Thoracic aorta (tissue), 2 donors: ENCODE data around the gene CD109. TPM values are rescaled to one million over a fixed set of nuclear protein-coding genes. Genes with fewer than 3 reads are reported as not detected.
A peak's percentile ranks its signal among the peaks of the same experiment; 100 is the strongest.
"Not testable (repeated sequence)": the region's sequence is repeated elsewhere in the genome, so short reads cannot be mapped to it uniquely, and the experiment has no call there.

ENCODE experiments used
- ATAC-seq: fragments of 150-250 bp; one replicate; pipeline ENCODE4 v1.8.0; 2017; ENCODE audit warnings: low read depth; ENCODE audit not compliant: insufficient number of reproducible peaks, low FRiP score
- DNase-seq: peaks from one replicate; pipeline ENCODE4 v3.0.0-alpha.2; 2020; ENCODE audit warnings: low spot score
- H3K27ac ChIP-seq, 2 donors: fragments of 200-600 bp; sonication (generic); 1 replicate in 1 of 2; 2 replicates in 1 of 2; pipeline ENCODE4 v1.5.1; 2016; ENCODE audit warnings: mild to moderate bottlenecking in 2 of 2, moderate library complexity in 2 of 2
- H3K27me3 ChIP-seq: fragments of 200-600 bp; sonication (generic); replicated peaks from 2 replicates; pipeline ENCODE4 v1.6.0; 2016; ENCODE audit warnings: mild to moderate bottlenecking; ENCODE audit not compliant: insufficient read depth
- H3K36me3 ChIP-seq: fragments of 200-600 bp; sonication (generic); one replicate; pipeline ENCODE4 v1.5.1; 2016
- H3K4me1 ChIP-seq, 2 donors: fragments of 200-600 bp; sonication (generic); 1 replicate in 1 of 2; 2 replicates in 1 of 2; pipeline versions ENCODE4 v1.5.1 to v1.6.0; 2016; ENCODE audit warnings: low read depth in 2 of 2, mild to moderate bottlenecking in 1 of 2; ENCODE audit not compliant: control insufficient read depth in 1 of 2
- H3K4me3 ChIP-seq: fragments of 200-600 bp; sonication (generic); 2 replicates; pipeline ENCODE4 v1.5.1; 2016; ENCODE audit warnings: mild to moderate bottlenecking
- H3K9me3 ChIP-seq: fragments of 200-600 bp; sonication (generic); 2 replicates; pipeline ENCODE4 v1.5.1; 2016
- total RNA-seq, 2 donors: library from RNA; depleted of rRNA; stranded (reverse); fragments of >200 nt; gene quantifications; one replicate each; pipeline versions ENCODE4 v1.1.0 to v1.2.3, GENCODE V29; 2016
- TF ChIP-seq, protein P1 (sequence below): fragments of 200-600 bp; sonication (generic); IDR thresholded peaks from one replicate; pipeline ENCODE4 v1.5.1; 2019; ENCODE audit warnings: antibody characterized with exemption

The CD109 gene
- total RNA-seq, 2 donors from 2014 or later, result 12.6 to 21.3 TPM

DNA sequence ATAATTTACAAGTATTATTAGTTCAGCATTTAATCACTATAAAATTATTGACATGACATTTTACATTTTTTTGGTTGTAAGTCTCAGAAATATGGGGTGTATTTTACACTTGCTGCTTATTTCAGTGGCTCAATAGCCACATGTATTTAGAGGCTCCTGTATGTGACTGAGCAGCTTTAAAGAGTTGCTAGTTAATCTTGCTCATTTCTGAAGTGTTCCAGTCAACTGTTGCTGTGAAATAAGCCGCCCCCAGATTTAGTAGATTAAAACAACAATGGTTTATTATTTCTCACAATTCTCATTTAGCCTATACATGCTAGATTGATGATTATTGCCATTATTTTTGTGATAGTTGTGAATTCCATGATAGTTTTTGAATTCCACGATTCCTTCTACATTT lies 23.0 kb downstream of the CD109 start:
- Histone ChIP-seq H3K9me3 (no peaks in the 10 kb centered on the region), H3K36me3 (no peaks in the 10 kb centered on the region), H3K27ac (no peak overlapping the region), H3K4me1 (peaks cover 0 to 4% of the 10 kb centered on the region in 2 donors), H3K27me3 (no peaks in the 10 kb centered on the region), H3K4me3 (no peak overlapping the region)
- ATAC-seq (no peak), DNase-seq (no peak)
- TF ChIP-seq, protein P1, sequence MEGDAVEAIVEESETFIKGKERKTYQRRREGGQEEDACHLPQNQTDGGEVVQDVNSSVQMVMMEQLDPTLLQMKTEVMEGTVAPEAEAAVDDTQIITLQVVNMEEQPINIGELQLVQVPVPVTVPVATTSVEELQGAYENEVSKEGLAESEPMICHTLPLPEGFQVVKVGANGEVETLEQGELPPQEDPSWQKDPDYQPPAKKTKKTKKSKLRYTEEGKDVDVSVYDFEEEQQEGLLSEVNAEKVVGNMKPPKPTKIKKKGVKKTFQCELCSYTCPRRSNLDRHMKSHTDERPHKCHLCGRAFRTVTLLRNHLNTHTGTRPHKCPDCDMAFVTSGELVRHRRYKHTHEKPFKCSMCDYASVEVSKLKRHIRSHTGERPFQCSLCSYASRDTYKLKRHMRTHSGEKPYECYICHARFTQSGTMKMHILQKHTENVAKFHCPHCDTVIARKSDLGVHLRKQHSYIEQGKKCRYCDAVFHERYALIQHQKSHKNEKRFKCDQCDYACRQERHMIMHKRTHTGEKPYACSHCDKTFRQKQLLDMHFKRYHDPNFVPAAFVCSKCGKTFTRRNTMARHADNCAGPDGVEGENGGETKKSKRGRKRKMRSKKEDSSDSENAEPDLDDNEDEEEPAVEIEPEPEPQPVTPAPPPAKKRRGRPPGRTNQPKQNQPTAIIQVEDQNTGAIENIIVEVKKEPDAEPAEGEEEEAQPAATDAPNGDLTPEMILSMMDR, result no peak

DNA sequence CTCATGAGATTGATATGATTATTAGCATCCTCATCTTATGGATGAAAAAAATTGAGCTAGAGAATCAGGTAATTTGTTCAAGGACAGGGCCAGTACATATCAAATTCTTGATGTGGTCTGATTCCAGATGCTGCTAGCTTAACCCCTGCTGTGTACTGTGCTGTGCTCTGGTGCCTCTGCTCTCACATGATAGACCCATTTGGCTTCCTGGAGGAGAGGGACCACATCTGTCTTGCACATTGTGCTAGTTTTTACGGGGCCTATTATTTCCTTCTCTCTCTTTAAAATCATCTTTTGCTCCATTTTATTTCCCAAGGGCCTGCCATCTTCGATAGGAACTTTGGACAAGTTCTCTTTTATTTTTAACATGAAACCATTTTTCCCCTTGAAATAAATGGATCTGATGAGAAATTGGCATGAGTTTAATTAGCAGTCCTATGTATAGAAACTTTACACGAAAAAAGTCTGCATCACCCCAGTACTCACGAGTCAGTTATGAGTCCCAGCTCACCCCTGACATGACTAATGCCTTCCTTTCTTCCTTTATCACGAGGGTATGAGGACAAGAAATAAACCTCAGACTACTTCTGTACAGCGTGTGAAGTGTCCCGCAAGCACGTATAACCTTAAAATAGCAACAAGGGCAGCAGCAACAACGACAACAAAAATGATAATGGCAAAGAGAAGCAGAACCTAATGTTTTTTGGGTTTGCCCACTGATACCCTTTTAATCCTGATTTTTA lies 26.5 kb downstream of the CD109 start:
- TF ChIP-seq, protein P1, result no peak
- peak; percentile 68 for ATAC-seq
- H3K27ac ChIP-seq, result no peak overlapping the region

DNA sequence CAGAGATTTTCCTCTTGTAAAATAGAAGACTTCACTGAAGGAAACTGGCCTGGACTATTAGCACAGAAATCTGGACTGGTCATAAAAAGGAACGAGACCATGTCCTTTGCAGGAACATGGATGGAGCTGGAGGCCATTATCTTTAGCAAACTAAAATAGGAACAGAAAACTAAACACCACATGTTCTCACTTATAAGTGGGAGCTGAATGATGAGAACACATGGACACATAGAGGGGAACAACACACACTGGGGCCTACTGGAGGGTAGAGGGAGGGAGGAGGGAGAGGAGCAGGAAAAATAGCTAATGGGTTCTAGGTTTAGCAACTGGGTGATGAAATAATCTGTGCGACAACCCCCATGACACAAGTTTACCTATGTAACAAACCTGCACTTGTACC lies 27.5 kb downstream of the CD109 start:
- ATAC-seq, H3K4me1 ChIP-seq, H3K9me3 ChIP-seq, DNase-seq, H3K36me3 ChIP-seq, H3K4me3 ChIP-seq, H3K27ac ChIP-seq, H3K27me3 ChIP-seq: not testable (repeated sequence)

More for the DNA sequence above, 26.5 kb downstream of the CD109 start:
- H3K4me3 ChIP-seq, result no peak overlapping the region
- peaks cover 0 to 4% of the 10 kb centered on the region in 2 donors for H3K4me1 ChIP-seq
- no peaks in the 10 kb centered on the region for H3K9me3 ChIP-seq
- no peak for DNase-seq
- no peaks in the 10 kb centered on the region for H3K36me3 ChIP-seq
- no peaks in the 10 kb centered on the region for H3K27me3 ChIP-seq

DNA sequence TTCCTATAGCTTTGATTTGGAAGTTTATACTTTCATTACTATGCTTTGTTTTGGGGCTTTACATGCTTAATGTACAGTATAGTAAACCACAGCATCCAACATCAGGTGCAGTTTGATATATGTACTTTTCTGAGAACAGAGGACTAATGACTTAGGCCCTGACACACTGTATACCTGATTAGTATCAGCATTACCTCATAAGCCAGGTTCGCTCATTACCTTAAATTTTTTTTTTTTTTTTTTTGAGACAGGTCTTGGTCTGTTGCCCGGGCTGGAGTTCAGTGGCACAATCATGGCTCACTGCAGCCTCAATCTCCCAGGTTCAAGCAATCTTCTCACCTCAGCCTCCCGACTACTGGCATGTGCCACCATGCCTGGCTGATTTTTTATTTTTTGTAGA lies 28.4 kb downstream of the CD109 start:
- no peak overlapping the region for H3K4me3 ChIP-seq

GRCh38 chr6:73725192-73725591 lies 29.2 kb downstream of the CD109 start:
- H3K27me3 ChIP-seq, H3K36me3 ChIP-seq, ATAC-seq, DNase-seq, H3K27ac ChIP-seq, H3K9me3 ChIP-seq, H3K4me1 ChIP-seq: not testable (repeated sequence)
- peak overlapping the region; percentile 16 for H3K4me3 ChIP-seq

More for the DNA sequence above, 28.4 kb downstream of the CD109 start:
- Histone ChIP-seq H3K27ac (no peak overlapping the region), H3K27me3 (no peaks in the 10 kb centered on the region), H3K4me1 (peaks cover 0 to 4% of the 10 kb centered on the region in 2 donors), H3K36me3 (no peaks in the 10 kb centered on the region), H3K9me3 (no peaks in the 10 kb centered on the region)
- TF ChIP-seq, protein P1, result no peak
- ATAC-seq (no peak), DNase-seq (no peak)

DNA sequence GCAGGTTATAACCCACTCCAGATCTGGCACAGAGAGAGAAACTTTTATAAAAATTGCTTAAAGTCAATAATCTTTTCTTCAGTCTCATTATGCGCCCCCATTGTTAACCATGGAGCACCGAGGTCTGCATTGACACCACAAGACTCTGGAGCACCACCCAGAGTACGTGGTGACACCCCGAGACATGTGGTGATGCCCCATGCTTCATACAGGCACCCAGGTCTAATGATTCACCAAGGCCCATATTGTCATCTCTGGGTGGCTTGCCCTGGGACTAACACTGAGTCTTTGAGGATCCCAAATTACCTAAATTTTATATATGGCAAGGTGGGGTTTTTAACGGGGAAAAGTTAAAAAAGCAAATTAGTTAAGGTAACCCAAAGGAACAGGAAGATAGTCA lies 31.1 kb downstream of the CD109 start:
- no peak overlapping the region for H3K27ac ChIP-seq
- no peaks in the 10 kb centered on the region for H3K27me3 ChIP-seq
- no peaks in the 10 kb centered on the region for H3K9me3 ChIP-seq
- H3K4me1 ChIP-seq, result peaks cover 0 to 4% of the 10 kb centered on the region in 2 donors
- ATAC-seq (no peak), DNase-seq (no peak)
- H3K36me3 ChIP-seq, result no peaks in the 10 kb centered on the region
- H3K4me3 ChIP-seq, result no peak overlapping the region
- TF ChIP-seq, protein P1, result no peak
